Suprapubic skin (tissue), 4 donors: ENCODE measurements around the gene FRK. TPM values are rescaled to one million over a fixed set of nuclear protein-coding genes. Genes with fewer than 3 reads are reported as not detected.

Experiments
- DNase-seq, 2 donors: peaks; one replicate each; pipeline ENCODE4 v3.0.0-alpha.2; 2019; ENCODE audit warnings: low spot score in 2 of 2
- H3K27ac ChIP-seq: fragments of 200-600 bp; sonication (generic); one replicate; pipeline ENCODE4 v1.5.1; 2019
- H3K27me3 ChIP-seq: fragments of 200-600 bp; sonication (generic); one replicate; pipeline ENCODE4 v1.5.1; 2019
- H3K36me3 ChIP-seq: fragments of 200-600 bp; sonication (generic); one replicate; pipeline ENCODE4 v1.5.1; 2019
- H3K4me1 ChIP-seq: fragments of 200-600 bp; sonication (generic); one replicate; pipeline ENCODE4 v1.5.1; 2019
- H3K4me3 ChIP-seq: fragments of 200-600 bp; sonication (generic); one replicate; pipeline ENCODE4 v1.5.1; 2019; ENCODE audit warnings: mild to moderate bottlenecking
- H3K9me3 ChIP-seq: fragments of 200-600 bp; sonication (generic); one replicate; pipeline ENCODE4 v1.5.1; 2019
- CTCF ChIP-seq, 2 donors: fragments of 200-600 bp in 1 of 2; fragments of 450-650 bp in 1 of 2; sonication (generic) in 1 of 2; IDR thresholded peaks; one replicate each; pipeline ENCODE4 v1.5.1; 2016 to 2019; ENCODE audit warnings: antibody characterized with exemption in 2 of 2, mild to moderate bottlenecking in 1 of 2, moderate library complexity in 1 of 2
- EP300 ChIP-seq: sonication (generic); formaldehyde crosslinking; IDR thresholded peaks from one replicate; pipeline ENCODE4 v1.6.1; 2017; ENCODE audit warnings: antibody characterized with exemption
- POLR2A ChIP-seq, 2 donors: fragments of 450-650 bp; IDR thresholded peaks; one replicate each; pipeline ENCODE4 v1.6.1; 2017; ENCODE audit warnings: antibody characterized with exemption in 2 of 2, mild to moderate bottlenecking in 2 of 2, moderate library complexity in 2 of 2
- POLR2AphosphoS5 ChIP-seq, 3 donors: sonication (generic); formaldehyde crosslinking; IDR thresholded peaks; one replicate each; pipeline ENCODE4 v1.6.1; 2017; ENCODE audit warnings: antibody characterized with exemption in 3 of 3
- WGBS: methylation state at CpG from one replicate; pipeline ENCODE4 v1.1.5; 2018; 5-methylcytosine and 5-hydroxymethylcytosine counted together
- total RNA-seq, 4 donors: library from RNA; depleted of rRNA; stranded (reverse); fragments of >200 nt; gene quantifications; one replicate each; pipeline ENCODE4 v1.1.0, GENCODE V29; 2016

Gene FRK
- total RNA-seq, 4 donors from 2014 or later = 1.6 to 3.6 (median 3.0) TPM

- no peak overlapping the region for H3K27ac ChIP-seq
- no peaks in the 10 kb centered on the region for H3K4me1 ChIP-seq
- no peak overlapping the region for H3K4me3 ChIP-seq
- H3K27me3 ChIP-seq = no peaks in the 10 kb centered on the region
- DNase-seq = no peak
- no peaks in the 10 kb centered on the region for H3K9me3 ChIP-seq
- TF ChIP-seq POLR2AphosphoS5 (IDR thresholded peaks at IDR 0.05) (no peak), EP300 (no peak), POLR2A (IDR thresholded peaks at IDR 0.05) (no peak), CTCF (IDR thresholded peaks at IDR 0.05) (no peak)
- WGBS = 84% methylated on average over 4 of the region's 4 CpGs
- H3K36me3 ChIP-seq = no peaks in the 10 kb centered on the region
These were observed 55.6 kb downstream of the FRK start for GRCh38 chr6:116004841-116005815.

- Histone ChIP-seq H3K4me1 (no peaks in the 10 kb centered on the region), H3K9me3 (no peaks in the 10 kb centered on the region), H3K27ac (no peak overlapping the region), H3K27me3 (no peaks in the 10 kb centered on the region), H3K36me3 (no peaks in the 10 kb centered on the region), H3K4me3 (no peak overlapping the region)
- WGBS = 61% methylated on average over 3 of the region's 3 CpGs
- TF ChIP-seq POLR2A (IDR thresholded peaks at IDR 0.05) = no peak
- TF ChIP-seq EP300 = no peak
- no peak for TF ChIP-seq POLR2AphosphoS5 (IDR thresholded peaks at IDR 0.05)
- no peak for TF ChIP-seq CTCF (IDR thresholded peaks at IDR 0.05)
- DNase-seq = no peak
These were observed 57.0 kb downstream of the FRK start for GRCh38 chr6:116003668-116004067.

GRCh38 chr6:116002756-116003155, 57.9 kb downstream of the FRK start:
- no peak for DNase-seq
- no peak overlapping the region for H3K27ac ChIP-seq

GRCh38 chr6:115999235-115999634, 61.5 kb downstream of the FRK start:
- 78% methylated on average over 3 of the region's 3 CpGs for WGBS
- no peaks in the 10 kb centered on the region for H3K27me3 ChIP-seq
- H3K9me3 ChIP-seq = no peaks in the 10 kb centered on the region
- no peaks in the 10 kb centered on the region for H3K36me3 ChIP-seq
- no peak for TF ChIP-seq CTCF (IDR thresholded peaks at IDR 0.05)
- TF ChIP-seq POLR2AphosphoS5 (IDR thresholded peaks at IDR 0.05) = no peak
- no peak for TF ChIP-seq POLR2A (IDR thresholded peaks at IDR 0.05)
- no peak for DNase-seq
- H3K4me1 ChIP-seq = no peaks in the 10 kb centered on the region
- H3K27ac ChIP-seq = no peak overlapping the region
- H3K4me3 ChIP-seq = no peak overlapping the region

More at GRCh38 chr6:116002756-116003155, 57.9 kb downstream of the FRK start:
- no peaks in the 10 kb centered on the region for H3K36me3 ChIP-seq
- no peaks in the 10 kb centered on the region for H3K27me3 ChIP-seq
- no peaks in the 10 kb centered on the region for H3K4me1 ChIP-seq
- no peaks in the 10 kb centered on the region for H3K9me3 ChIP-seq
- H3K4me3 ChIP-seq = no peak overlapping the region
- no peak for TF ChIP-seq POLR2AphosphoS5 (IDR thresholded peaks at IDR 0.05)
- TF ChIP-seq POLR2A (IDR thresholded peaks at IDR 0.05) = no peak
- no peak for TF ChIP-seq CTCF (IDR thresholded peaks at IDR 0.05)
- no peak for TF ChIP-seq EP300
- 95% methylated on average over 5 of the region's 5 CpGs for WGBS

GRCh38 chr6:115997990-115998585, 62.6 kb downstream of the FRK start:
- no peak for TF ChIP-seq CTCF (IDR thresholded peaks at IDR 0.05)
- no peak for TF ChIP-seq POLR2A (IDR thresholded peaks at IDR 0.05)
- TF ChIP-seq EP300 = no peak
- no peak for TF ChIP-seq POLR2AphosphoS5 (IDR thresholded peaks at IDR 0.05)
- no peaks in the 10 kb centered on the region for H3K27me3 ChIP-seq
- no peak for DNase-seq
- H3K36me3 ChIP-seq = no peaks in the 10 kb centered on the region
- H3K27ac ChIP-seq = no peak overlapping the region
- H3K4me3 ChIP-seq = no peak overlapping the region
- no peaks in the 10 kb centered on the region for H3K4me1 ChIP-seq
- H3K9me3 ChIP-seq = no peaks in the 10 kb centered on the region
- WGBS = 73% methylated on average over 5 of the region's 5 CpGs
